T follicular helper cell (primary cell): ENCODE measurements around the gene TRIM38.
"Not testable (repeated sequence)": the region's sequence is repeated elsewhere in the genome, so short reads cannot be mapped to it uniquely, and the experiment has no call there.

Source experiments
- DNase-seq: peaks from one replicate; pipeline ENCODE4 v3.0.0-alpha.2; 2020; ENCODE audit warnings: low read depth
- total RNA-seq, 2 experiments: gene quantifications; one replicate each; lab custom pipeline; 2026; lab: John Stamatoyannopoulos, UW

The TRIM38 gene
- total RNA-seq, result 109 to 132 reads per million in 2 experiments

- peak; percentile 70 for DNase-seq
Measured at GRCh38 chr6:25962149-25963127, at the start of gene TRIM38. Gene TRIM38, plus strand, starts transcription at chr6:25962802. Its CDS starts 3,721 bp downstream, at chr6:25966523.

GRCh38 chr6:25913741-25914140, 48.9 kb upstream of the TRIM38 start:
- no peak for DNase-seq

GRCh38 chr6:25916330-25916729, 46.3 kb upstream of the TRIM38 start:
- no peak for DNase-seq

- DNase-seq, result no peak
Measured at GRCh38 chr6:25916789-25917490, 45.7 kb upstream of the TRIM38 start.

- DNase-seq, result no peak
Measured at GRCh38 chr6:25918083-25918683, 44.4 kb upstream of the TRIM38 start.

GRCh38 chr6:25919657-25920056, 42.9 kb upstream of the TRIM38 start:
- no peak for DNase-seq

GRCh38 chr6:25921525-25922203, 40.9 kb upstream of the TRIM38 start:
- DNase-seq, result no peak

GRCh38 chr6:25922301-25922700, 40.3 kb upstream of the TRIM38 start:
- DNase-seq, result no peak

- DNase-seq, result no peak
Measured at GRCh38 chr6:25925876-25926275, 36.7 kb upstream of the TRIM38 start.

- no peak for DNase-seq
Measured at GRCh38 chr6:25927178-25927577, 35.4 kb upstream of the TRIM38 start.

- no peak for DNase-seq
Measured at GRCh38 chr6:25927756-25928216, 34.8 kb upstream of the TRIM38 start.

GRCh38 chr6:25928562-25929324, 33.9 kb upstream of the TRIM38 start:
- DNase-seq, result no peak

GRCh38 chr6:25929785-25930184, 32.8 kb upstream of the TRIM38 start:
- not testable (repeated sequence) for DNase-seq

GRCh38 chr6:25930532-25931410, 31.8 kb upstream of the TRIM38 start, which contains the start of gene SLC17A2:
Gene SLC17A2, minus strand, starts transcription at chr6:25930691. Its CDS starts 4,895 bp downstream, at chr6:25925796.
- DNase-seq, result no peak

GRCh38 chr6:25931411-25931709, 31.2 kb upstream of the TRIM38 start:
- no peak for DNase-seq

- DNase-seq, result no peak
Measured at GRCh38 chr6:25934156-25934555, 28.4 kb upstream of the TRIM38 start.

- DNase-seq, result no peak
Measured at GRCh38 chr6:25934735-25935313, 27.8 kb upstream of the TRIM38 start.

- DNase-seq, result no peak
Measured at GRCh38 chr6:25935953-25936352, 26.6 kb upstream of the TRIM38 start.

GRCh38 chr6:25939593-25939992, 23.0 kb upstream of the TRIM38 start:
- DNase-seq, result no peak
